ENCODE data around the gene DENND6A.

Gene DENND6A

GRCh38 chr3:57600195-57600594, 92.7 kb downstream of the DENND6A start:
- H3K4me3 ChIP-seq (ENCODE audit: low read length in 2 of 2), result no peak overlapping the region
- peaks cover 14% of the 10 kb centered on the region for H3K4me1 ChIP-seq (ENCODE audit: control insufficient read depth, insufficient read depth, low read length)
- no peak overlapping the region for H3K27ac ChIP-seq (ENCODE audit: low read length)
- H3K9me3 ChIP-seq (ENCODE audit: control insufficient read depth in 2 of 2, low read length in 2 of 2), result no peaks in the 10 kb centered on the region
- H3K36me3 ChIP-seq (ENCODE audit: control insufficient read depth in 2 of 2, insufficient read depth in 2 of 2, low read length in 2 of 2), result peaks cover 0 to 4% of the 10 kb centered on the region in 2 donors
- no peak overlapping the region for H3K9ac ChIP-seq (ENCODE audit: low read length in 2 of 2)
- H3K27me3 ChIP-seq (ENCODE audit: control insufficient read depth in 1 of 2, insufficient read depth in 2 of 2, low read length in 2 of 2), result no peaks in the 10 kb centered on the region

DNA sequence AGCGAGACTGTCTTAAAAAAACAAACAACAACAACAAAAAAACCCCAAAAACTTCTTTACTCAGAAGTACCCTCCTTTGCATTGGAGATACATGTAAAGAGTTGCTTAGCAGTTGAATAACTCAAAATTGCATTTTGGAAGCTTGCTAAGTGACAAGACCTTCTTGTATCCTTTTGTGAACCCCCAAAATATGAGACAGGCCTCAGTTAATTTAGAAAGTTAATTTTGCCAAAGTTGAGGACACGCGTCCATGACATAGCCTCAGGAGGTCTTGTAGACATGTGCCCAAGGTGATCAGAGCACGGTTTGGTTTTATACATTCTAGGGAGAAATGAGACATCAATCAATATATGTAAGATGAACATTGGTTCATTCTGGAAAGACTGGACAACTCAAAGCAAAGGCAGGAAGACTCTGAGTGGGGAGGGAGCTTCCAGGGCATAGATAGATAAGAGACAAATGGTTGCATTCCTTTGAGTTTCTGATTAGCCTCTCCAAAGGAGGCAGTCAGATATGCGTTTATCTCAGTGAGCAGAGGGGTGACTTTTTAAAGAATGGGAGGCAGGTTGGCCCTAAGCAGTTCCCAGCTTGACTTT, 94.0 kb downstream of the DENND6A start:
- Histone ChIP-seq H3K9ac (ENCODE audit: low read length in 2 of 2) (peak overlapping the region in 1 of 2 donors; percentile 82), H3K36me3 (ENCODE audit: control insufficient read depth in 2 of 2, insufficient read depth in 2 of 2, low read length in 2 of 2) (peaks cover 0 to 4% of the 10 kb centered on the region in 2 donors), H3K27ac (ENCODE audit: low read length) (peak overlapping the region; percentile 99), H3K27me3 (ENCODE audit: control insufficient read depth in 1 of 2, insufficient read depth in 2 of 2, low read length in 2 of 2) (no peaks in the 10 kb centered on the region), H3K9me3 (ENCODE audit: control insufficient read depth in 2 of 2, low read length in 2 of 2) (no peaks in the 10 kb centered on the region), H3K4me3 (ENCODE audit: low read length in 2 of 2) (peak overlapping the region; percentile 75 to 99), H3K4me1 (ENCODE audit: control insufficient read depth, insufficient read depth, low read length) (peaks cover 21% of the 10 kb centered on the region)

DNA sequence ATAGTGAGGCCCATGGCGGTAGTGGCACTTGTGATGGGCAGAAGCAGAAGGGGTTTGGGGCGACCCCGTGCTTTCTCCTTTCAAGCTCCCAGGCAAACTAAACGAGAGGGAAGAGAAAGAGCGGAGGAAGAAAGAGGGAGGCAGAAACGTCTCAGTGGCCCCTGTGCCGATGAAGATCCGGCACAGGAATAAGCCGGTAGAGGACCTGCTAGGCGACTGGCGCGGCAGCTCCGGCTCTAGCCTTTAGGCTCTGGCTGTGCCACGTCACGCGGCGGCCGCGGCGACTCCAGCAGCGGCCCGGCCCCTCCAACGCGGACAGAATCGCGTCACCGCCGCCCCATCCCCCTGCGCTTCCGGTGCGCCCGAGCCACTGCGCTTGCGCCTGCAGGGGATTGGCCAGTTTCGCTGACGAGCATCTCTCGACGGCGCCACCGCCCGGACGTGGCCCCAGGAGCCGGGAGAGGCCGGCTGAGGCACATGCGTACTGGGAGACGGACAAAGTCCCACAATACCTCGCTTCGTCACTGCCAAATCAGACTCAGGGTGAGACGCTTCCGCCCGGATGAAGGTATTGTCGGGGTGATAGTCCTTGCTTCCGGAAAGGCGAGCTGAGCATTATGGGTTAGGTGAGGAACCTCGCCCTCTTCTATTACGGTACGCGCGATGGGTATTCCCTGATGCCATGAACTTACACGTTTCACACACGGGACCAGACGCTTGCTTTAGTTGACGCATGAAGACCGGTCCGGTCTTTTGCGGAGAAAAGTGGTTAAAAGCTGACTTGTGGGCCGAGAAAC, 95.6 kb downstream of the DENND6A start, which contains the start of gene ARF4:
ARF4 (minus strand) TSS at position 218 of the 797 bp plus-strand sequence; CDS start at position 14, 204 bp downstream.
- Histone ChIP-seq H3K4me1 (ENCODE audit: control insufficient read depth, insufficient read depth, low read length) (peaks cover 26% of the 10 kb centered on the region), H3K9me3 (ENCODE audit: control insufficient read depth in 2 of 2, low read length in 2 of 2) (no peaks in the 10 kb centered on the region), H3K36me3 (ENCODE audit: control insufficient read depth in 2 of 2, insufficient read depth in 2 of 2, low read length in 2 of 2) (peaks cover 0 to 6% of the 10 kb centered on the region in 2 donors)

GRCh38 chr3:57596495-57597126, 96.3 kb downstream of the DENND6A start:
- peaks cover 0 to 3% of the 10 kb centered on the region in 2 donors for H3K36me3 ChIP-seq (ENCODE audit: control insufficient read depth in 2 of 2, insufficient read depth in 2 of 2, low read length in 2 of 2)
- H3K4me3 ChIP-seq (ENCODE audit: low read length in 2 of 2), result peak overlapping the region; percentile 99
- no peaks in the 10 kb centered on the region for H3K9me3 ChIP-seq (ENCODE audit: control insufficient read depth in 2 of 2, low read length in 2 of 2)
- H3K4me1 ChIP-seq (ENCODE audit: control insufficient read depth, insufficient read depth, low read length), result peaks cover 30% of the 10 kb centered on the region
- peak overlapping the region; percentile 99 for H3K27ac ChIP-seq (ENCODE audit: low read length)
- H3K27me3 ChIP-seq (ENCODE audit: control insufficient read depth in 1 of 2, insufficient read depth in 2 of 2, low read length in 2 of 2), result no peaks in the 10 kb centered on the region
- peak overlapping the region; percentile 100 for H3K9ac ChIP-seq (ENCODE audit: low read length in 2 of 2)

More for the DNA sequence above, 95.6 kb downstream of the DENND6A start, which contains the start of gene ARF4:
- Histone ChIP-seq H3K4me3 (ENCODE audit: low read length in 2 of 2) (peak within 1 kb of the TSS; percentile 99), H3K27ac (ENCODE audit: low read length) (peak within 1 kb of the TSS; percentile 99), H3K9ac (ENCODE audit: low read length in 2 of 2) (peak within 1 kb of the TSS; percentile 100), H3K27me3 (ENCODE audit: control insufficient read depth in 1 of 2, insufficient read depth in 2 of 2, low read length in 2 of 2) (no peaks in the 10 kb centered on the region)

DNA sequence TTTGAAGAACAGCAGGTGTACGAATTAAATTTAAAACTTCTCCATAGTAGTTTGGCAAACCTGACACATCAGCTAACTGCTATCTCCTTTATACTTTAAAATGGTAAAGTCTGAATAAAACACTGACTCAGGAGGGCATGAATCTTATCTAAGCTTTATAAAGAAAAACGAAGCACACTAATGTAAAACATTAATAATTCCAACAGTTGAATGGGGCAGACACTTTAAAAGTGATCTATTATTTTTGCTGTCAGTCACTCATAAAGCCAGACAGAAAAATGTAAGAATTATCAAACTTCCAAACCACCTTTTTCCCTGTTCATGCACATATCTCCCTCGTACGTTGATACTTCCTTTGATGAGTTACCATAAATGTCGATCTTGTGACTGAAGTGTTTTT, 98.3 kb downstream of the DENND6A start:
- Histone ChIP-seq H3K9ac (ENCODE audit: low read length in 2 of 2) (no peak overlapping the region), H3K36me3 (ENCODE audit: control insufficient read depth in 2 of 2, insufficient read depth in 2 of 2, low read length in 2 of 2) (peaks cover 0 to 3% of the 10 kb centered on the region in 2 donors), H3K9me3 (ENCODE audit: control insufficient read depth in 2 of 2, low read length in 2 of 2) (no peaks in the 10 kb centered on the region), H3K4me1 (ENCODE audit: control insufficient read depth, insufficient read depth, low read length) (peaks cover 30% of the 10 kb centered on the region), H3K4me3 (ENCODE audit: low read length in 2 of 2) (peak overlapping the region; percentile 99), H3K27me3 (ENCODE audit: control insufficient read depth in 1 of 2, insufficient read depth in 2 of 2, low read length in 2 of 2) (no peaks in the 10 kb centered on the region), H3K27ac (ENCODE audit: low read length) (no peak overlapping the region)

GRCh38 chr3:57594144-57594543, 98.7 kb downstream of the DENND6A start:
- H3K27ac ChIP-seq (ENCODE audit: low read length), result no peak overlapping the region
- H3K4me1 ChIP-seq (ENCODE audit: control insufficient read depth, insufficient read depth, low read length), result peaks cover 29% of the 10 kb centered on the region
- H3K27me3 ChIP-seq (ENCODE audit: control insufficient read depth in 1 of 2, insufficient read depth in 2 of 2, low read length in 2 of 2), result no peaks in the 10 kb centered on the region
- H3K4me3 ChIP-seq (ENCODE audit: low read length in 2 of 2), result peak overlapping the region in 1 of 2 donors; percentile 99
- H3K9ac ChIP-seq (ENCODE audit: low read length in 2 of 2), result no peak overlapping the region
- no peaks in the 10 kb centered on the region for H3K9me3 ChIP-seq (ENCODE audit: control insufficient read depth in 2 of 2, low read length in 2 of 2)
- peaks cover 0 to 3% of the 10 kb centered on the region in 2 donors for H3K36me3 ChIP-seq (ENCODE audit: control insufficient read depth in 2 of 2, insufficient read depth in 2 of 2, low read length in 2 of 2)

- peaks cover 0 to 3% of the 10 kb centered on the region in 2 donors for H3K36me3 ChIP-seq (ENCODE audit: control insufficient read depth in 2 of 2, insufficient read depth in 2 of 2, low read length in 2 of 2)
- no peaks in the 10 kb centered on the region for H3K27me3 ChIP-seq (ENCODE audit: control insufficient read depth in 1 of 2, insufficient read depth in 2 of 2, low read length in 2 of 2)
- H3K4me1 ChIP-seq (ENCODE audit: control insufficient read depth, insufficient read depth, low read length), result peaks cover 17% of the 10 kb centered on the region
- no peak overlapping the region for H3K27ac ChIP-seq (ENCODE audit: low read length)
- no peak overlapping the region for H3K9ac ChIP-seq (ENCODE audit: low read length in 2 of 2)
- no peak overlapping the region for H3K4me3 ChIP-seq (ENCODE audit: low read length in 2 of 2)
- H3K9me3 ChIP-seq (ENCODE audit: control insufficient read depth in 2 of 2, low read length in 2 of 2), result no peaks in the 10 kb centered on the region
These were observed 100.6 kb downstream of the DENND6A start for GRCh38 chr3:57592306-57592705.

DNA sequence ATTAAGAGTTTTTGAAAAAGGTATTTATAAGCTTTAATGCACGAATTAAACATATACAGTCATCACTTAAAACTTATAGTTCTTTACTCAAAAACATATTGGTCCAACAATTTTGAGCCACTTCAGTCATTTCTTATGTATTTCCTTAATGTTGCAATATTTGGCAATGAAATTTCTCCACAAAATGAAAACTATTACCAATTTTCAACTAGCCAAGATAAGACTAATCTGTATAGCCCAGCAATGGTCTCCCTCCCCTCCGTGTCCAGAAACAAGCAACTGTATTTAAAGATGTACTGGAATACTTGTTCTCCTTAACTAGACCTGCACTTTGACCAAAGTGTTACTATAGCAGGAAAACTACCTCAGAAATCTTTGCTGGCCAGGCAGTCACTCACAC, 105.0 kb downstream of the DENND6A start:
- Histone ChIP-seq H3K36me3 (ENCODE audit: control insufficient read depth in 2 of 2, insufficient read depth in 2 of 2, low read length in 2 of 2) (peaks cover 3 to 5% of the 10 kb centered on the region in 2 donors), H3K9me3 (ENCODE audit: control insufficient read depth in 2 of 2, low read length in 2 of 2) (no peaks in the 10 kb centered on the region), H3K4me1 (ENCODE audit: control insufficient read depth, insufficient read depth, low read length) (peaks cover 9% of the 10 kb centered on the region), H3K9ac (ENCODE audit: low read length in 2 of 2) (no peak overlapping the region), H3K4me3 (ENCODE audit: low read length in 2 of 2) (no peak overlapping the region), H3K27ac (ENCODE audit: low read length) (no peak overlapping the region), H3K27me3 (ENCODE audit: control insufficient read depth in 1 of 2, insufficient read depth in 2 of 2, low read length in 2 of 2) (no peaks in the 10 kb centered on the region)

DNA sequence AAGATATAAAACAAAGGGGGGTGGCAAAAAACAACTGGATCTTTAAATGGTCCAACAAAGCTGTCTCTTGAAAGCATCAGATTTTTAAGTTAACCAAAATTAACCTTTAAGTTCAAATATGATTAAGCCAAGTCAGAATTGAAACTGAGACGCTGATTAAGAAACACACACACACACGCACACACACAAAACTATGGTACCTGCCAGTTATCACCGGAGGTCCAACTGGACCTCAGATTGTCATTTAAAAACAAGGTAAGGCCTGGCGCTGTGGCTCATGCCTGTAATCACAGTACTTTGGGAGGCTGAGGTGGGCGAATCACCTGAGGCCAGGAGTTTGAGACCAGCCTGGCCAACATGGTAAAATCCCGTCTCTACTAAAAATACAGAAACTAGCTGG, 106.1 kb downstream of the DENND6A start:
- H3K27me3 ChIP-seq (ENCODE audit: control insufficient read depth in 1 of 2, insufficient read depth in 2 of 2, low read length in 2 of 2), result no peaks in the 10 kb centered on the region
- H3K4me3 ChIP-seq (ENCODE audit: low read length in 2 of 2), result no peak overlapping the region
- H3K36me3 ChIP-seq (ENCODE audit: control insufficient read depth in 2 of 2, insufficient read depth in 2 of 2, low read length in 2 of 2), result peaks cover 5% of the 10 kb centered on the region in 2 donors
- no peaks in the 10 kb centered on the region for H3K4me1 ChIP-seq (ENCODE audit: control insufficient read depth, insufficient read depth, low read length)
- no peak overlapping the region for H3K9ac ChIP-seq (ENCODE audit: low read length in 2 of 2)
- H3K9me3 ChIP-seq (ENCODE audit: control insufficient read depth in 2 of 2, low read length in 2 of 2), result no peaks in the 10 kb centered on the region
- H3K27ac ChIP-seq (ENCODE audit: low read length), result no peak overlapping the region

DNA sequence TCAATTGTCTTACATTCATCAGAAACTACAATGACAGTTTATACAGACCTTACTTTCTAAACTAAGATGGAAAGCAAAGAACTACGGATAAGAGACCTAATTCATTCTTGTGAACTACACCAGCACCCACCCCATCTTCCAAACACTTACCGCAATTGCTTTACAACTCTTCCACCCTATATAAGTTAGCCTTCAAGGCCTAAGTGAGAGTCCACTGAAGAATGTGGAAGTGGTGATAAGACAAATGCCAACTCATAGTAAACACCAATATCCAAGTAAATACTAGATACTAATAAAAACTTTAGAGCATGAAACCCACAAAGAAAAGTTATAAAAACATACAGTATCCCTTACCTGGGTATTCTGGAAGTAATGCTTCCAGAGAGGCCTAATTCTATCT, 109.3 kb downstream of the DENND6A start:
- no peaks in the 10 kb centered on the region for H3K27me3 ChIP-seq (ENCODE audit: control insufficient read depth in 1 of 2, insufficient read depth in 2 of 2, low read length in 2 of 2)
- H3K9ac ChIP-seq (ENCODE audit: low read length in 2 of 2), result no peak overlapping the region
- H3K36me3 ChIP-seq (ENCODE audit: control insufficient read depth in 2 of 2, insufficient read depth in 2 of 2, low read length in 2 of 2), result peaks cover 5 to 7% of the 10 kb centered on the region in 2 donors
- H3K27ac ChIP-seq (ENCODE audit: low read length), result no peak overlapping the region
- H3K4me3 ChIP-seq (ENCODE audit: low read length in 2 of 2), result no peak overlapping the region
- H3K9me3 ChIP-seq (ENCODE audit: control insufficient read depth in 2 of 2, low read length in 2 of 2), result no peaks in the 10 kb centered on the region
- H3K4me1 ChIP-seq (ENCODE audit: control insufficient read depth, insufficient read depth, low read length), result no peaks in the 10 kb centered on the region

All from stomach smooth muscle (tissue), 2 donors.